D721Med (cell line): ENCODE measurements around the gene CCDC13.

ENCODE experiments used
- DNase-seq: peaks from one replicate; pipeline ENCODE4 v3.0.0; 2011; ENCODE audit warnings: low spot score; ENCODE audit not compliant: insufficient read length
- FAIRE-seq: peaks from 2 replicates; lab custom pipeline; 2011; peaks lifted over from hg19 to GRCh38; lab: Jason Lieb, UNC
- CTCF ChIP-seq: IDR thresholded peaks from 2 replicates; pipeline ENCODE4 v1.5.1; 2012; ENCODE audit warnings: mild to moderate bottlenecking, control low read depth; ENCODE audit not compliant: insufficient read depth; ENCODE audit errors: missing control alignments

The CCDC13 gene

GRCh38 chr3:42778644-42779043, 5.6 kb upstream of the CCDC13 start:
- DNase-seq, result no peak
- FAIRE-seq, result no peak
- TF ChIP-seq CTCF, result no peak

DNA sequence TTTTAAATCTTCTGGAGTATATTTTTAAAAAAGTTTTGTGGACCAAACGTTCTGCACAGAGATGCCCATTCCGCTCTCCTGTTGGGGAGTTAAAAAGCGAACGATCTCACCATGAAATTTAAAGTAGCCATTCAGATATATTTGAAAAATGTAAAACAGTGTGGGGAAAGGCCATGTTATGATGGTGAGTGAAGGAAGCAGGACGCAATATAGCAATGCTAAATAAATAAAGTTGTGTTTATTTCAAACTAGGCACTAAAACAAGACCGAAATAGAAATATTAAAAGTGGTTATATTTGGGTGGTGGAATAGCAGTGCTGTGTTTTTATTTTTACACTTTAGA, 327 bp upstream of the CCDC13 start:
- TF ChIP-seq CTCF, result no peak
- DNase-seq, result no peak
- FAIRE-seq, result no peak

GRCh38 chr3:42771271-42771670, 1.8 kb downstream of the CCDC13 start:
- no peak for TF ChIP-seq CTCF

GRCh38 chr3:42769477-42770131, 3.4 kb downstream of the CCDC13 start:
- no peak for DNase-seq
- TF ChIP-seq CTCF, result no peak
- no peak for FAIRE-seq

More at GRCh38 chr3:42771271-42771670, 1.8 kb downstream of the CCDC13 start:
- FAIRE-seq (no peak), DNase-seq (no peak)

GRCh38 chr3:42764561-42765295, 8.3 kb downstream of the CCDC13 start:
- FAIRE-seq (no peak), DNase-seq (no peak)
- no peak for TF ChIP-seq CTCF

DNA sequence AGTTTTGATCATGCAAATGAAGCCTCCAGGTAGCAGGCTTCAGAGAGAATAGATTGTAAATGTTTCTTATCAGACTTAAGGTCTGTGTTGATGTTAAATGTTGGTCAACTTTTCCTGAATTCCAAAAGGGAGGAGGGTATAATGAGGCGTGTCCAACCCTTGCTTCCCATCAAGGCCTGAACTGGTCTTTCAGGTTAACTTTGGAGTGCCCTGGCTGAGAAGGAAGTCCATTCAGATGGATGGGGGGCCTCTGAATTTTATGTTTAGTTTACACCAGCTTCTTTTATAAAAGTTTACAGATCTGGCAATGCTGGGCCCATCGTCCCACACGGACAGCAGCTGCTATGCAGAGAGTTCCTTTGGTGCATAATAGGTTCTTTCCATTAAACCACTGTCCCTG, 8.9 kb downstream of the CCDC13 start:
- no peak for FAIRE-seq
- no peak for TF ChIP-seq CTCF
- no peak for DNase-seq

DNA sequence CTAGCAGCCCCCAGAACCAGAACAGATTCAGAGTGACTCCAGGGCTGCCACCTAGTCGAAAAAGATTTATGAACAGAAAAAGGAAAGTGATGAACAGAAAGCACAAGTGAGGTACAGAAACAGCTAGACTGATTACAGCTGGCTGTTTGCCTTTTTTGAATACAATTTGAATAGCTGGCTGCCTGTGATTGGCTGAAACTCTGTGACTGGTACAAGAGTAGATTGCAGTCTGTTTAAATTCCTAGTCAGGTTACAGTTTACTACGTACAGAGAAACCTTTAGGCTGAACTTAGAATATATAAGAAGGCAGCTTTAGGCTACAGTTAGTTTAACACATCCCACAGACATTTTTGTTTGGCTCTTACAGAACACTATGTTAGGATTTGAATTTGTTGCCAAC, 10.0 kb downstream of the CCDC13 start:
- no peak for DNase-seq
- TF ChIP-seq CTCF, result no peak
- no peak for FAIRE-seq
